Subcutaneous abdominal adipose tissue (tissue), 5 donors: ENCODE data around the gene CERT1.
"Not testable (repeated sequence)": the region's sequence is repeated elsewhere in the genome, so short reads cannot be mapped to it uniquely, and the experiment has no call there.

ENCODE experiments used
- H3K27ac ChIP-seq: one replicate; pipeline ENCODE4 v1.7.0; 2013; ENCODE audit warnings: low read depth, mild to moderate bottlenecking, inconsistent platforms, low read length, moderate library complexity
- H3K27me3 ChIP-seq, 5 donors: one replicate each; pipeline ENCODE4 v1.7.0; 2013; ENCODE audit warnings: low read length in 5 of 5, inconsistent platforms in 1 of 5; ENCODE audit not compliant: control insufficient read depth in 5 of 5, insufficient read depth in 4 of 5
- H3K36me3 ChIP-seq, 5 donors: one replicate each; pipeline ENCODE4 v1.7.0; 2013; ENCODE audit warnings: low read length in 5 of 5; ENCODE audit not compliant: control insufficient read depth in 5 of 5, insufficient read depth in 5 of 5
- H3K4me1 ChIP-seq, 5 donors: one replicate each; pipeline ENCODE4 v1.7.0; 2013; ENCODE audit warnings: low read length in 5 of 5, mild to moderate bottlenecking in 3 of 5, moderate library complexity in 1 of 5; ENCODE audit not compliant: control insufficient read depth in 5 of 5, insufficient read depth in 5 of 5
- H3K4me3 ChIP-seq, 5 donors: one replicate each; pipeline ENCODE4 v1.7.0; 2013; ENCODE audit warnings: low read length in 5 of 5, low read depth in 1 of 5
- H3K9ac ChIP-seq, 5 donors: one replicate each; pipeline ENCODE4 v1.7.0; 2013; ENCODE audit warnings: low read length in 5 of 5, mild to moderate bottlenecking in 4 of 5, moderate library complexity in 3 of 5
- H3K9me3 ChIP-seq, 5 donors: one replicate each; pipeline ENCODE4 v1.7.0; 2013; ENCODE audit warnings: low read length in 5 of 5; ENCODE audit not compliant: control insufficient read depth in 5 of 5
- donor health status: healthy.
- donor health status: healthy.
- donor health status: healthy.
- donor health status: healthy.
- donor health status: healthy.

The CERT1 gene

GRCh38 chr5:75335952-75336614, 175.3 kb downstream of the CERT1 start:
- Histone ChIP-seq H3K27me3 (no peaks in the 10 kb centered on the region), H3K9me3 (no peaks in the 10 kb centered on the region), H3K9ac (peak overlapping the region; percentile 39 to 81 (median 61)), H3K27ac (peak overlapping the region; percentile 71), H3K4me3 (peak overlapping the region; percentile 68 to 99 (median 90)), H3K36me3 (no peaks in the 10 kb centered on the region), H3K4me1 (peaks cover 1 to 24% (median 18%) of the 10 kb centered on the region in 5 donors)

- Histone ChIP-seq H3K9me3 (no peaks in the 10 kb centered on the region), H3K9ac (no peak overlapping the region), H3K27me3 (no peaks in the 10 kb centered on the region), H3K27ac (no peak overlapping the region), H3K36me3 (no peaks in the 10 kb centered on the region), H3K4me1 (peaks cover 1 to 24% (median 18%) of the 10 kb centered on the region in 5 donors), H3K4me3 (no peak overlapping the region)
These were observed 175.9 kb downstream of the CERT1 start for GRCh38 chr5:75335486-75335885.

GRCh38 chr5:75334413-75334812, 177.0 kb downstream of the CERT1 start:
- not testable (repeated sequence) for H3K4me3 ChIP-seq, H3K36me3 ChIP-seq, H3K9ac ChIP-seq, H3K27me3 ChIP-seq, H3K27ac ChIP-seq, H3K9me3 ChIP-seq
- peaks cover 1 to 24% (median 18%) of the 10 kb centered on the region in 5 donors for H3K4me1 ChIP-seq

GRCh38 chr5:75333759-75334158, 177.7 kb downstream of the CERT1 start:
- H3K36me3 ChIP-seq, H3K4me3 ChIP-seq: not testable (repeated sequence)

GRCh38 chr5:75331095-75332090, 180.0 kb downstream of the CERT1 start:
- H3K4me3 ChIP-seq: no peak overlapping the region
- no peak overlapping the region for H3K9ac ChIP-seq
- H3K4me1 ChIP-seq: peaks cover 1 to 6% (median 5%) of the 10 kb centered on the region in 5 donors
- no peaks in the 10 kb centered on the region for H3K36me3 ChIP-seq
- H3K9me3 ChIP-seq: no peaks in the 10 kb centered on the region
- no peaks in the 10 kb centered on the region for H3K27me3 ChIP-seq
- H3K27ac ChIP-seq: no peak overlapping the region

More at GRCh38 chr5:75333759-75334158, 177.7 kb downstream of the CERT1 start:
- H3K27ac ChIP-seq, H3K27me3 ChIP-seq, H3K9me3 ChIP-seq, H3K9ac ChIP-seq: not testable (repeated sequence)
- peaks cover 1 to 23% (median 18%) of the 10 kb centered on the region in 5 donors for H3K4me1 ChIP-seq

GRCh38 chr5:75330404-75330803, 181.0 kb downstream of the CERT1 start:
- Histone ChIP-seq H3K27ac (no peak overlapping the region), H3K27me3 (no peaks in the 10 kb centered on the region), H3K9ac (no peak overlapping the region), H3K4me1 (no peaks in the 10 kb centered on the region), H3K36me3 (no peaks in the 10 kb centered on the region), H3K9me3 (no peaks in the 10 kb centered on the region), H3K4me3 (no peak overlapping the region)
